GM19467 (cell line): ENCODE data around the gene OR2A7.
"Not testable (repeated sequence)": the region's sequence is repeated elsewhere in the genome, so short reads cannot be mapped to it uniquely, and the experiment has no call there.

ENCODE experiments used
- ATAC-seq: cut with Tn5 transposase; IDR thresholded peaks from one replicate; pipeline ENCODE4 v1.9.1; 2021; ENCODE audit warnings: mild to moderate bottlenecking, moderate library complexity; ENCODE audit not compliant: unreplicated experiment

Gene OR2A7

GRCh38 chr7:144264692-144265091 lies at the start of gene OR2A7:
TSS of gene OR2A7 (minus strand) at chr7:144264792. CDS start at chr7:144259628, 5,164 bp downstream.
- not testable (repeated sequence) for ATAC-seq

- ATAC-seq: not testable (repeated sequence)
Observed at GRCh38 chr7:144311872-144312469, 47.4 kb upstream of the OR2A7 start, which contains the start of gene OR2A1. TSS of gene OR2A1 (plus strand) at chr7:144312419. CDS start at chr7:144318125, 5,706 bp downstream.

- not testable (repeated sequence) for ATAC-seq
Observed at GRCh38 chr7:144311218-144311617, 46.6 kb upstream of the OR2A7 start.

GRCh38 chr7:144309702-144310101 lies 45.1 kb upstream of the OR2A7 start:
- ATAC-seq: not testable (repeated sequence)

GRCh38 chr7:144305156-144305555 lies 40.6 kb upstream of the OR2A7 start:
- ATAC-seq: not testable (repeated sequence)

GRCh38 chr7:144303607-144304006 lies 39.0 kb upstream of the OR2A7 start:
- not testable (repeated sequence) for ATAC-seq

GRCh38 chr7:144302578-144303303 lies 38.1 kb upstream of the OR2A7 start:
- not testable (repeated sequence) for ATAC-seq

GRCh38 chr7:144293794-144294499 lies 29.4 kb upstream of the OR2A7 start:
- peak; percentile 74 for ATAC-seq

- ATAC-seq: not testable (repeated sequence)
Observed at GRCh38 chr7:144292384-144293161, 28.0 kb upstream of the OR2A7 start.

- ATAC-seq: not testable (repeated sequence)
Observed at GRCh38 chr7:144291607-144292006, 27.0 kb upstream of the OR2A7 start.

GRCh38 chr7:144287171-144287784 lies 22.7 kb upstream of the OR2A7 start:
- ATAC-seq: not testable (repeated sequence)

GRCh38 chr7:144283716-144284115 lies 19.1 kb upstream of the OR2A7 start:
- not testable (repeated sequence) for ATAC-seq

GRCh38 chr7:144282490-144282889 lies 17.9 kb upstream of the OR2A7 start:
- ATAC-seq: not testable (repeated sequence)

- not testable (repeated sequence) for ATAC-seq
Observed at GRCh38 chr7:144281981-144282380, 17.4 kb upstream of the OR2A7 start.

- ATAC-seq: not testable (repeated sequence)
Observed at GRCh38 chr7:144280010-144280409, 15.4 kb upstream of the OR2A7 start.

GRCh38 chr7:144275281-144275680 lies 10.7 kb upstream of the OR2A7 start:
- ATAC-seq: not testable (repeated sequence)

- not testable (repeated sequence) for ATAC-seq
Observed at GRCh38 chr7:144269188-144269587, 4.6 kb upstream of the OR2A7 start, which contains the start of gene CTAGE8. TSS of gene CTAGE8 (minus strand) at chr7:144269288. CDS start at chr7:144269250, 38 bp downstream.

GRCh38 chr7:144262128-144262527 lies 2.5 kb downstream of the OR2A7 start:
- ATAC-seq: not testable (repeated sequence)

- ATAC-seq: not testable (repeated sequence)
Observed at GRCh38 chr7:144259067-144259466, 5.5 kb downstream of the OR2A7 start.

GRCh38 chr7:144256112-144256511 lies 8.5 kb downstream of the OR2A7 start:
- ATAC-seq: no peak
